DMS153 treated with DMSO at 0.1 percent for 48 hours (cell line): ENCODE data around the gene ZMIZ2.
"Not testable (repeated sequence)": the region's sequence is repeated elsewhere in the genome, so short reads cannot be mapped to it uniquely, and the experiment has no call there.

Source experiments
- DNase-seq: peaks from one replicate; lab custom pipeline; 2025; ENCODE audit not compliant: unreplicated experiment; lab: John Stamatoyannopoulos, UW

ZMIZ2 gene

DNA sequence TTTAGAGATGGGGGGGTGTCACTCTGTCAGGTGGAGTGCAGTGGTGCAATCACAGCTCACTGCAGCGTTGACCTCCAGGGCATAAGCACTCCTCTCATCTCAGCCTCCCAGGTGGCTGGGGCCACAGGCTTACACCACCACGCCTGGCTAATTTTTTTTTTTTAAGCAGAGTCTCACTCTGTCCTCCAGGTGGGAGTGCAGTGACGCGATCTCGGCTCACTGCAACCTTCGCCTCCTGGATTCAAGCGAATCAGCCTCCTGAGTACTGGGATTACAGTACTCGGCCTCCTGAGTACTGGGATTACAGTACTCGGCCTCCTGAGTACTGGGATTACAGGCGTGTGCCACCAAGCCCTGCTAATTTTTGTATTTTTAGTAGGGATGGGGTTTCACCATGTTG, 24.2 kb downstream of the ZMIZ2 start:
- DNase-seq: no peak

DNA sequence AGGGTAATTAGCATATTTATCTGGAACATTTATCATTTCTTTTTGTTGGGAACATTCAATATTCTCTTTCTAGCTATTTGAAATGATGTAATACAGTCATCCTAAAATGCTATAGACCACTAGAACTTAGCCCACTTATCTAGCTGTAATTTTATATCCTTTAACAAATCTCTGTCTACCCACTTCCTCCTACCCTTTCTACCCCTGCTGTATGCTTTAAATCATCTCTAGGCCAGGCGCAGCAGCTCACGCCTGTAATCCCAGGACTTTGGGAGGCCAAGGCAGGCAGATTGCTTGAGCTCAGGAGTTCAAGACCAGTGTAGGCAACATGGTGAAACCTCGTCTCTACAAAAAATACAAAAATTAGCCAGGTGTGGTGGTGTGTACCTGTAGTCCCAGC, 25.8 kb downstream of the ZMIZ2 start:
- DNase-seq: not testable (repeated sequence)

DNA sequence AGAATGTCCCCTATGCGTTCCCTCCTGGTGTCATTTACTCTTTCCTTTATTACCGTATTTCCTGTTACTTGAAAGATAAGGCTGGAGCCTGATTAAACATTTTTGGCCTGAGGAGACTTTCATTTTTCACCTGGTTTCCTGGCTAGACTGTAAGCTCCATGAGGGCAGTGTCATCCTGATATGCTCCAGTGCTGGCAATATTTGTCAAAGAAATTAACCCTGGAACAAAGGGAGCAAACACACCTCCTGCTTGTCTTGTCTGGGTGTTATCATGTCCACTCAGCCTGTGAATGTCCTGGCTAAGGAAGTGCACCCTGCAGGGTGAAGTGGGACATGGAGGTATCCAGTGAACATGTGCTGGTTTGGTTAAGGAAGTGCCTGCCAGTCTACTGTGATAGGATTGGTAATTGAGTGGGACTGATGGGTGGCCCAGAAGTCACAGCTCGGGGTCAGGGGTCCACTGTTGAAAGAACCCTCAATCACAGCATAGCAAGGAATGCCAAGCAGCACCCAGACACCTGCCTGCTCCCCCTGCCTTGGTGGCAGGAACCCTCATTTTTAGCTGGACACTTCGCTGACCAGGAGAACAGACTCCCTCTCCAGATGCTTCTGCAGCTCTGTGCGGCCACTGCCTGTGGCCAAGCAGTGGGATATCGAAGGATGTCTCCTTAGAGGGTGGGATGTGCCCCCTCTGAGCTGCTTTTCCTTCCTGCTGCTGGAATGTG, 26.9 kb downstream of the ZMIZ2 start:
- DNase-seq: no peak

DNA sequence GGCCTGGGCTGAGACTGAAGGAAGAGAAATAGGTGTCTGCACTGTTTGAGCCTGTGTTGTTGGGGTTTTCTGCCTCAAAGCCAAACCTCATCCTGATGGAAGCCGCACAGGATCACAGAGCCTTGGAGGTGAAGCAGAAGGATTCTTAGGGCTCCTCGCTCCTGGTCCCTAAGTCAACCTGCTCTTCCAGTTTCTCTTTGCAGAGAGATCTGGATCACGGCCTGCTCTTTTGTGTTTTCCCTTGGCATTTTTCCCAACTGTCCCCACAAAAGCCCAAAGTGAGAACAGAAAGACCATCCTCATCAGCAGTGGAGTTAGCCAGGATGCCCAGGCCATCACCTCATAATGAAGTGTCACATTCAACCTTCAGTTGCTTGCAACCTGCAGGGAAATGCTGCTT, 27.6 kb downstream of the ZMIZ2 start:
- DNase-seq: no peak

DNA sequence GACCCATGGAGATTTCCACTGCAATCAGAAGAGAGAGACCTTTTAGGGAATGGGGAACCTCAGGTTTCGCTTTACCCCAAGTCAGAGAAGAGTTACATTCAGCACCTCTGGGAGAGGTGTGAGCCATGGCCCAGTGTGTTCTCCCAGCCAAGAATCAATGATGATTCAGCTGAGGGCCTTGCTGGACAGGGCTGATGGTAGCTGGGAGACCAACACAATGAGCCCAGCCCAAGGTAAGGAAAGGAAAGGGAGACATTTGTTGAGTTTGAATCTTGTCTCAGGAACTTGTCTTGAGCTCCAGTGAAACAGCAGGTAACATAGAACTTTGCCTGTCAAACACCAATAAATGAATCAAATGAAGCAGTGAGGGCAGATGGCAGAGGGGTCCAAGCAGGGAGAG, 33.8 kb downstream of the ZMIZ2 start:
- no peak for DNase-seq

- no peak for DNase-seq
Observed at GRCh38 chr7:44783407-44783806, 34.8 kb downstream of the ZMIZ2 start.

- DNase-seq: no peak
Observed at GRCh38 chr7:44784364-44784763, 35.7 kb downstream of the ZMIZ2 start.

DNA sequence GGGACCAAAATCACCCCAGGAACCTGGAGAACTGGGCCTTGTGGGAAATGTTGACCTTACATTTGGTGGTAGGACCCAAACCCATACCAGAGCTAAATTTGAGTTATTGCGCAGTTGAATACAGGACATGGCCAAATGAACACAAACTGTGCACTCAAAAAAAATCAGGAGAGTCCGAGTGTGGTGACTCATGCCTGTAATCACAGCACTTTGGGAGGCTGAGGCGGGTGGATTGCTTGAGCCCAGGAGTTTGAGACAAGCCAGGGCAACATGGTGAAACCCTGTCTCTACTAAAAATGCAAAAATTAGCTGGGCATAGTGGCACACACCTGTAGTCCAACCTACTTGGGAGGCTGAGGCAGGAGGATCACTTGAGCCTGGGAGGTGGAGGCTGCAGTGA, 36.6 kb downstream of the ZMIZ2 start:
- not testable (repeated sequence) for DNase-seq

- no peak for DNase-seq
Observed at GRCh38 chr7:44787041-44787440, 38.4 kb downstream of the ZMIZ2 start.

DNA sequence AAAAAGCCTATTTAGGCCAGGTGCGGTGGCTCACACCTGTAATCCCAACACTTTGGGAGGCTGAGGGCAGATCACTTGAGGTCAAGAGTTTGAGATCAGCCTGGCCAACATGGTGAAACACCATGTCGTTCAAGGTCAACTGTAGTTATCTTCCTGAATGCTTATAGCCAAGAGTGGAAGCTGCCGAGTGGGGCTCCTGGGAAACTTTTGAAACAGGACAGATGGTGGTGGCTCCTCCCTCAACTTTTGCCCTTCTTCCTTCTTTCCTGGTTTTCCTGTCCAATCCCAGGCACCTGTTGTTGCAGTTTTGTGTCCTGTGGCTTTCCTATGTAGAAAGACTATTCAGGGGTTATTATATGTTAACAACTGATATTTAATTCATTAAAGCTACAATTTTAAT, 39.1 kb downstream of the ZMIZ2 start:
- no peak for DNase-seq

- no peak for DNase-seq
Observed at GRCh38 chr7:44789990-44790389, 41.3 kb downstream of the ZMIZ2 start.

GRCh38 chr7:44791278-44792219, 42.9 kb downstream of the ZMIZ2 start:
- no peak for DNase-seq

DNA sequence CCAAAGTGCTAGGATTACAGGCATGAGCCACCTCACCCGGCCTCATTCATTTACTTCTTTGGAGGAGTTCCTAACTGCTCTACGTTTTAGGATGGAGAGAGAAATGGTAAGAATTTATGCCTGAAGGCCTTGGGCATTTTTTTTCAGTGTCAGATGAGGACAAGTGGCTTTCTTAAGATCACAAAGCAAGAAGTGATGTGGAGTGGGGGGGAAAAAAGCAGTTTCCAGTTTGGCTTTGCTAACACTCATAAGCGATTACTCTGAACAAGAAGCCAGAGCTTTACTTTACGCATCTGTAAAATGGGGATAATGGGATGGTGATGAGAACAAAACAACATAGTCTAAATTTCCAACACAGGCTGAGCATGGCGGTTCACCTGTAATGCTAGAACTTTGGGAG, 45.3 kb downstream of the ZMIZ2 start:
- DNase-seq: no peak

GRCh38 chr7:44794331-44794730, 45.7 kb downstream of the ZMIZ2 start:
- no peak for DNase-seq

DNA sequence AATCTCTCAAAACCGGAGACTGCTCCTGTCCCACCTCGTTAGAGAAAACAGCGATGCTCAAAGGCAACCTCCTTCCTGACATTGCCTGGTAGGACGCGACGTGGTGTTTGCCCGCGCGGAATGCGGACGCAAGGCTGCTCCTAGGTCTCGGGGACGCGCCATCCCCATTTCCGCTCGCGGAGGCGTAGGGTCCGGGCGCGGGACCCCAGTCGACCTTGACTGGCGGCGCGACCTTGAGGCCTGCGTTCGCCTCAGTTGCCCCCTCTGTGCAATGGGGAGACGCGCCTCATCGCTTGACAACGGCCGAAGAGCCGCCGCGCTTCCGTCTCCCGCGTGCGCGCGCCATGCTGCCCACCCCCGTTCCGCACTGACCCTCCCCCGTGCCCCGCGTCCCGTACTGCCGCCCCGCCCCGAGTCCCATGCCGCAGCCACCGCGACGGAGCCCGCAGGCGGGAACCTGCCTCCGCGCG, 47.4 kb downstream of the ZMIZ2 start:
- peak; percentile 79 for DNase-seq

- DNase-seq: peak; percentile 96
Observed at GRCh38 chr7:44796504-44797328, 48.1 kb downstream of the ZMIZ2 start, which contains the start of gene PPIA. Gene PPIA (plus strand): TSS chr7:44796681. CDS start chr7:44796725, 44 bp downstream.

DNA sequence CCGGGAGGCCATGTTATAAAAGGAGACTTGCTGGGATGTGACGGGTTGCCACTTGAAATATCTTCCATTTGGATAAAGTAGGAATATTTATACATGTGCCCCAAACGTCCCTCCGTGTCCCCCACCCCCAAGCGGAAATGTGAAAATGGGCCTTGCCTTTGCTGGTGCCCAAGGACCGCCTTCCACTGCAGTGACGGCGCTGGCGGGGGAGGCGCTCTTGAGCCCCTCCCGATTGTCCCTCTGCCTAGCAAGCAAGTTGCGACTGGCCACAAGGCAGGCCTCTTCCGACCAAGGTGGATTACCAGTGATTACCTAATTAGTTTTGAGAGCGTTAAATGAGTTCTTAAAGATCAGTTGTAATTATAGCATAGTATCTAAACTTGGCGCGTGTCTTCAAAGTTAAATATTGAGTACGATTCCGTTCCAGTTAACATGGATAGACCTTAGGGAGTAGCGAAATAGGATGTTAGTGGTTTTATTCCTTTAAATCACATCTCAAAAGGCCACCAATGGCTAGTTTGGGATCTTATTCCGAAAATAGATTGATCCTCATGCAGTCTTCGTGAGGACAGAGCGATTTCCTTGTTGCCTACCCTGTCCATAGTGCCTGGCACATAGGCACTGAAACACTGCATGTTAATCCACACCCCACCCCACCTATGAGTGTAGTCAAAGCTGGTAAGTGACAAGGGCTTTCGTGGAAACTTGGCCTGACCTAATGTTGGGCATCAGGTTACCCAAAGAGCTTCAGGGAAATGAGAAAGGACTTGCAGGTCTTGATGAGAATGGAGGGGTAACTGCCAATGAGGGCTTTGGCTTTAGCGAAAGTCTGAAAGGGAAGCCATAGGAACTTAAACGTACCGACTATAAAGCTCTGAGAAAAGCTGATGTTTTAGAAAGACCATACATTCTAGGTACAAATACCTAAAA, 48.9 kb downstream of the ZMIZ2 start:
- DNase-seq: peak; percentile 77

- DNase-seq: no peak
Observed at GRCh38 chr7:44798649-44799305, 50.1 kb downstream of the ZMIZ2 start.

- no peak for DNase-seq
Observed at GRCh38 chr7:44799939-44800338, 51.3 kb downstream of the ZMIZ2 start.

DNA sequence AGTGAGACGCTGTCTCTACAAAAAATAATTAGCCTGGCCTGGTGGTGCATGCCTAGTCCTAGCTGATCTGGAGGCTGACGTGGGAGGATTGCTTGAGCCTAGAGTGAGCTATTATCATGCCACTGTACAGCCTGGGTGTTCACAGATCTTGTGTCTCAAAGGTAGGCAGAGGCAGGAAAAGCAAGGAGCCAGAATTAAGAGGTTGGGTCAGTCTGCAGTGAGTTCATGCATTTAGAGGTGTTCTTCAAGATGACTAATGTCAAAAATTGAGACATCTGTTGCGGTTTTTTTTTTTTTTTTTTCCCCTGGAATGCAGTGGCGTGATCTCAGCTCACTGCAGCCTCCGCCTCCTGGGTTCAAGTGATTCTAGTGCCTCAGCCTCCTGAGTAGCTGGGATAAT, 53.2 kb downstream of the ZMIZ2 start:
- no peak for DNase-seq
